CD4-positive, alpha-beta memory T cell (primary cell): ENCODE measurements around the gene ERC2. TPM values are rescaled to one million over a fixed set of nuclear protein-coding genes. Genes with fewer than 3 reads are reported as not detected.

Source experiments
- CTCF ChIA-PET: fragments of 350-600 bp; sonication (Branson Sonifier 250); formaldehyde crosslinking; loops from one replicate; lab custom pipeline; 2021; ENCODE audit warnings: inconsistent platforms; ENCODE audit not compliant: partially characterized antibody; lab: Charles Lee
- POLR2A ChIA-PET: fragments of 350-600 bp; sonication (Branson Sonifier 250); formaldehyde crosslinking; loops from one replicate; lab custom pipeline; 2021; ENCODE audit not compliant: partially characterized antibody; lab: Charles Lee
- DNase-seq, 5 donors: peaks; one replicate each; pipeline versions ENCODE4 v3.0.0 to v3.0.0-alpha.2; 2020 to 2022; ENCODE audit warnings: mixed read lengths in 1 of 5
- H3K27ac ChIP-seq: one replicate; pipeline ENCODE4 v1.7.0; 2013; ENCODE audit warnings: low read depth, low read length
- H3K27me3 ChIP-seq: 2 replicates; pipeline ENCODE4 v1.7.0; 2013; ENCODE audit warnings: mild to moderate bottlenecking, low read length, moderate library complexity; ENCODE audit not compliant: insufficient read depth
- H3K36me3 ChIP-seq: 2 replicates; pipeline ENCODE4 v1.7.0; 2013; ENCODE audit warnings: mild to moderate bottlenecking, low read length, moderate library complexity; ENCODE audit not compliant: insufficient read depth
- H3K4me1 ChIP-seq: 2 replicates; pipeline ENCODE4 v1.7.0; 2013; ENCODE audit warnings: mild to moderate bottlenecking, low read length, moderate library complexity; ENCODE audit not compliant: insufficient read depth
- H3K4me3 ChIP-seq, 2 donors: one replicate each; pipeline ENCODE4 v1.7.0; 2013; ENCODE audit warnings: low read length in 2 of 2, mild to moderate bottlenecking in 1 of 2
- H3K9me3 ChIP-seq, 2 donors: one replicate each; pipeline ENCODE4 v1.7.0; 2013; ENCODE audit warnings: low read length in 2 of 2, control low read depth in 1 of 2; ENCODE audit not compliant: control insufficient read depth in 1 of 2
- H3K27ac Mint-ChIP-seq, 7 donors: one replicate each; pipeline ENCODE4 v1.8.0; 2020 to 2021; ENCODE audit warnings: mixed read lengths in 7 of 7, mild to moderate bottlenecking in 6 of 7, inconsistent platforms in 3 of 7, moderate library complexity in 3 of 7
- H3K27me3 Mint-ChIP-seq, 2 donors: one replicate each; pipeline ENCODE4 v1.8.0; 2020 to 2021; ENCODE audit warnings: mixed read lengths in 2 of 2
- H3K36me3 Mint-ChIP-seq, 2 donors: one replicate each; pipeline ENCODE4 v1.8.0; 2020 to 2021; ENCODE audit warnings: mixed read lengths in 2 of 2, inconsistent platforms in 1 of 2, mild to moderate bottlenecking in 1 of 2
- H3K4me1 Mint-ChIP-seq, 4 donors: one replicate each; pipeline ENCODE4 v1.8.0; 2020 to 2021; ENCODE audit warnings: mixed read lengths in 4 of 4, mild to moderate bottlenecking in 1 of 4
- H3K4me3 Mint-ChIP-seq, 8 donors: one replicate each; pipeline ENCODE4 v1.8.0; 2020 to 2021; ENCODE audit warnings: mixed read lengths in 8 of 8, mild to moderate bottlenecking in 7 of 8, moderate library complexity in 6 of 8, inconsistent platforms in 3 of 8
- H3K9me3 Mint-ChIP-seq, 8 donors: one replicate each; pipeline ENCODE4 v1.8.0; 2020 to 2021; ENCODE audit warnings: mixed read lengths in 8 of 8, mild to moderate bottlenecking in 5 of 8, inconsistent platforms in 3 of 8, moderate library complexity in 1 of 8
- intact Hi-C: fragments of 100-400 bp; cut with micrococcal nuclease; formaldehyde crosslinking; loops from one replicate; pipeline ENCODE4 v1.15.1; 2023
- polyA plus RNA-seq, 2 donors: library from polyadenylated mRNA; unstranded; fragments of 300-500 nt; fragmentation: Illumina TruSeq; gene quantifications; one replicate each; pipeline ENCODE4 v1.2.3, GENCODE V29; 2021
- total RNA-seq, 2 experiments: library from RNA; stranded (reverse); gene quantifications; one replicate each; pipeline ENCODE4 v1.2.3, GENCODE V29; 2021

Gene ERC2
- total and polyA plus RNA-seq, 4 experiments from 2014 or later: not detected

DNA sequence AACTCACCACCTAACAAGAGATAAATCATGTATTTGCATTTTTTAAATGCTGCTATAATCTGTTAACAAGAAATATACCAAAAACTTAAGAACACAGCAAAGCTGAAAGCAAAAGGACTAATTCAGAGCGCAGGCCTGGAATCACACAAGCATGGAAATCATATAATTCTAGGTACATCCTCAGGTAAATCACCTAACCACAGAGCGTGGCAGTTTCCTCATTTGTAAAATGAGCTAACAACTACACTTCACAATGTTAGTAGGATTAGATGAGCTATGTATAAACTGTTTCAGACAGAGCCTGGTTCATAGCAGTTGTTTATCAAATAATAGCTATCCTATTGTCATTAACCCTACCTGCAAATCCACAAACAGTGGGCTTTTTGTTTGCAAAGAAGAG lies 146.4 kb downstream of the ERC2 start:
- no peaks in the 10 kb centered on the region for H3K36me3 ChIP-seq
- H3K27me3 ChIP-seq: no peaks in the 10 kb centered on the region
- POLR2A ChIA-PET: no interaction called here
- CTCF ChIA-PET: no interaction called here
- Mint-ChIP-seq H3K36me3 (no peaks in the 10 kb centered on the region), H3K9me3 (peaks cover 0 to 2% (median 0%) of the 10 kb centered on the region in 8 donors), H3K4me1 (no peaks in the 10 kb centered on the region), H3K4me3 (no peak overlapping the region), H3K27ac (no peak overlapping the region), H3K27me3 (peaks cover 3 to 4% of the 10 kb centered on the region in 2 donors)
- H3K4me1 ChIP-seq: no peaks in the 10 kb centered on the region
- H3K27ac ChIP-seq: no peak overlapping the region
- intact Hi-C loops: no loop called here
- no peaks in the 10 kb centered on the region for H3K9me3 ChIP-seq
- no peak for DNase-seq
- no peak overlapping the region for H3K4me3 ChIP-seq

- H3K27me3 ChIP-seq: no peaks in the 10 kb centered on the region
- Mint-ChIP-seq H3K4me1 (no peaks in the 10 kb centered on the region), H3K27ac (no peak overlapping the region), H3K36me3 (no peaks in the 10 kb centered on the region), H3K4me3 (no peak overlapping the region), H3K9me3 (peaks cover 0 to 2% (median 0%) of the 10 kb centered on the region in 8 donors), H3K27me3 (peaks cover 2 to 6% of the 10 kb centered on the region in 2 donors)
- no peaks in the 10 kb centered on the region for H3K4me1 ChIP-seq
- intact Hi-C loops: no loop called here
- ChIA-PET CTCF (no interaction called here), POLR2A (no interaction called here)
- no peaks in the 10 kb centered on the region for H3K9me3 ChIP-seq
- no peak overlapping the region for H3K27ac ChIP-seq
- no peaks in the 10 kb centered on the region for H3K36me3 ChIP-seq
- H3K4me3 ChIP-seq: no peak overlapping the region
- DNase-seq: no peak
Observed at GRCh38 chr3:56321383-56321782, 146.9 kb downstream of the ERC2 start.

DNA sequence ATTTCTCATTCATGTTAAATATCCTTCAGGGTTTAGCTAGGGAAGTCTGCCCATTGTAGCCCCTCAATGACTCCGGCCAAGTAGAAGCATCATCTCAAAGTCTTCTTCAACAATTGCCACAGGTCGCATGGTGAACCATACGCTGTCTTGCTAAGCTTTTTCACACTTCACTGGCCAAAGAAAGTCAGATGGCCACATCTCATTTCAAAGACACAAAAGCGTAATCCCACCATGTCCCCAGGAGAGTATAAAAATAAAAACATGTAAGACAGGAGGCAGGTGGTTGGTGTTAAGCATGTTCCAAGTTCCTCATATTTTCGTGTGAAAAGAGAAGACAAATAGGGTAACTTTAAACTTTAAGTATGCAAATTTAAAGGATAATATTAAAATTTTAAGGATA lies 147.4 kb downstream of the ERC2 start:
- no peaks in the 10 kb centered on the region for H3K36me3 Mint-ChIP-seq

GRCh38 chr3:56318891-56319290 lies 149.4 kb downstream of the ERC2 start:
- POLR2A ChIA-PET: no interaction called here
- H3K9me3 Mint-ChIP-seq: no peaks in the 10 kb centered on the region
- no peak overlapping the region for H3K4me3 Mint-ChIP-seq
- CTCF ChIA-PET: no interaction called here
- no peaks in the 10 kb centered on the region for H3K36me3 ChIP-seq
- H3K4me1 ChIP-seq: no peaks in the 10 kb centered on the region
- no peaks in the 10 kb centered on the region for H3K9me3 ChIP-seq
- H3K4me1 Mint-ChIP-seq: no peaks in the 10 kb centered on the region
- no peak overlapping the region for H3K27ac Mint-ChIP-seq
- no peaks in the 10 kb centered on the region for H3K27me3 ChIP-seq
- DNase-seq: no peak
- H3K4me3 ChIP-seq: no peak overlapping the region
- no peak overlapping the region for H3K27ac ChIP-seq
- no peaks in the 10 kb centered on the region for H3K36me3 Mint-ChIP-seq
- peaks cover 0 to 6% of the 10 kb centered on the region in 2 donors for H3K27me3 Mint-ChIP-seq
- intact Hi-C loops: no loop called here

More for the DNA sequence above, 147.4 kb downstream of the ERC2 start:
- DNase-seq: no peak
- Histone ChIP-seq H3K4me1 (no peaks in the 10 kb centered on the region), H3K27me3 (no peaks in the 10 kb centered on the region), H3K9me3 (no peaks in the 10 kb centered on the region), H3K27ac (no peak overlapping the region), H3K36me3 (no peaks in the 10 kb centered on the region), H3K4me3 (no peak overlapping the region)
- no peaks in the 10 kb centered on the region for H3K4me1 Mint-ChIP-seq
- ChIA-PET POLR2A (no interaction called here), CTCF (no interaction called here)
- H3K27me3 Mint-ChIP-seq: peaks cover 2 to 6% of the 10 kb centered on the region in 2 donors
- intact Hi-C loops: no loop called here
- no peak overlapping the region for H3K4me3 Mint-ChIP-seq
- H3K27ac Mint-ChIP-seq: no peak overlapping the region
- H3K9me3 Mint-ChIP-seq: peaks cover 0 to under 1% (median 0%) of the 10 kb centered on the region in 8 donors

- Histone ChIP-seq H3K27ac (no peak overlapping the region), H3K36me3 (no peaks in the 10 kb centered on the region), H3K27me3 (no peaks in the 10 kb centered on the region), H3K4me3 (no peak overlapping the region), H3K9me3 (no peaks in the 10 kb centered on the region), H3K4me1 (no peaks in the 10 kb centered on the region)
- H3K27ac Mint-ChIP-seq: no peak overlapping the region
- no peak overlapping the region for H3K4me3 Mint-ChIP-seq
- ChIA-PET CTCF (no interaction called here), POLR2A (no interaction called here)
- intact Hi-C loops: no loop called here
- H3K27me3 Mint-ChIP-seq: peaks cover 0 to 6% of the 10 kb centered on the region in 2 donors
- H3K9me3 Mint-ChIP-seq: no peaks in the 10 kb centered on the region
- no peaks in the 10 kb centered on the region for H3K36me3 Mint-ChIP-seq
- H3K4me1 Mint-ChIP-seq: no peaks in the 10 kb centered on the region
- DNase-seq: no peak
Observed at GRCh38 chr3:56316944-56317343, 151.3 kb downstream of the ERC2 start.

GRCh38 chr3:56314842-56315241 lies 153.4 kb downstream of the ERC2 start:
- H3K9me3 Mint-ChIP-seq: no peaks in the 10 kb centered on the region
- Histone ChIP-seq H3K36me3 (no peaks in the 10 kb centered on the region), H3K27ac (no peak overlapping the region), H3K4me1 (no peaks in the 10 kb centered on the region), H3K27me3 (no peaks in the 10 kb centered on the region), H3K4me3 (no peak overlapping the region), H3K9me3 (no peaks in the 10 kb centered on the region)
- intact Hi-C loops: no loop called here
- ChIA-PET CTCF (interaction anchor here (1.1 kb wide), 1 partner anchor 11 kb away, joined by 3 read pairs; no protein-coding TSS in a partner anchor), POLR2A (no interaction called here)
- peaks cover 0 to 6% of the 10 kb centered on the region in 2 donors for H3K27me3 Mint-ChIP-seq
- no peak overlapping the region for H3K27ac Mint-ChIP-seq
- no peak overlapping the region for H3K4me3 Mint-ChIP-seq
- no peaks in the 10 kb centered on the region for H3K4me1 Mint-ChIP-seq
- H3K36me3 Mint-ChIP-seq: no peaks in the 10 kb centered on the region
- no peak for DNase-seq

DNA sequence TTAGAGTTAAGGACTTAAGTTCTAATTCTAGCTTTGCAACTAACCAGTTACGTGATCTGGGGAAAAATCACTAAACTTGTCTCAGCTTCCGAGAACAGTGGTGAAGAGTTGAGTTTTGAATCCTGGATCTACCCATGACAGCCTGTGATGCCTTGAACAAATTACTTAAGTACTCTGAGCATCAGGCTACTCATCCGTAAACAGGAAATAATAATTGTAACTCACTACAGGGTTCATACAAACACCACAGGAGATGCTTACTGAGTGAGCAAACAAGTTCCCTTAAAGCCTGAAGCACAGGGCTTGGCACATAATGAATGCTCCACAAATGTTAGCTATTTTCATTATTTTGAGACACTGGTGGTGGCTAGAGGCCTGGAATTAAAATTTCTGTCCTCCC lies 158.8 kb downstream of the ERC2 start:
- no peaks in the 10 kb centered on the region for H3K9me3 Mint-ChIP-seq
- POLR2A ChIA-PET: interaction anchor here (0.6 kb wide), 1 partner anchor 64 kb away, joined by 4 read pairs; no protein-coding TSS in a partner anchor
- no peak overlapping the region for H3K27ac Mint-ChIP-seq
- H3K4me3 Mint-ChIP-seq: no peak overlapping the region
- no peak overlapping the region for H3K27ac ChIP-seq
- CTCF ChIA-PET: no interaction called here
- DNase-seq: no peak
- H3K27me3 Mint-ChIP-seq: no peaks in the 10 kb centered on the region
- no peaks in the 10 kb centered on the region for H3K4me1 Mint-ChIP-seq
- H3K27me3 ChIP-seq: no peaks in the 10 kb centered on the region
- no peaks in the 10 kb centered on the region for H3K36me3 Mint-ChIP-seq
- H3K4me3 ChIP-seq: no peak overlapping the region
- intact Hi-C loops: no loop called here
- no peaks in the 10 kb centered on the region for H3K36me3 ChIP-seq
- H3K4me1 ChIP-seq: no peaks in the 10 kb centered on the region
- no peaks in the 10 kb centered on the region for H3K9me3 ChIP-seq

GRCh38 chr3:56308471-56308870 lies 159.8 kb downstream of the ERC2 start:
- intact Hi-C loops: no loop called here
- Histone ChIP-seq H3K27me3 (no peaks in the 10 kb centered on the region), H3K9me3 (no peaks in the 10 kb centered on the region), H3K4me3 (no peak overlapping the region), H3K36me3 (no peaks in the 10 kb centered on the region), H3K4me1 (no peaks in the 10 kb centered on the region), H3K27ac (no peak overlapping the region)
- Mint-ChIP-seq H3K4me3 (no peak overlapping the region), H3K4me1 (no peaks in the 10 kb centered on the region), H3K27me3 (no peaks in the 10 kb centered on the region), H3K27ac (no peak overlapping the region), H3K9me3 (no peaks in the 10 kb centered on the region), H3K36me3 (no peaks in the 10 kb centered on the region)
- ChIA-PET CTCF (no interaction called here), POLR2A (no interaction called here)
- DNase-seq: no peak
